Adipocyte (in vitro differentiated cells): ENCODE data around the gene EMC9.

Experiments
- DNase-seq: peaks from one replicate; pipeline ENCODE4 v3.0.0-alpha.2; 2015; ENCODE audit warnings: low read depth
- H3K27me3 ChIP-seq: replicated peaks from 2 replicates; pipeline ENCODE4 v1.7.0; 2013; ENCODE audit warnings: mild to moderate bottlenecking, low read length, moderate library complexity; ENCODE audit not compliant: control insufficient read depth, insufficient read depth
- H3K36me3 ChIP-seq: 2 replicates; pipeline ENCODE4 v1.7.0; 2013; ENCODE audit warnings: low read length, mild to moderate bottlenecking, moderate library complexity; ENCODE audit not compliant: control insufficient read depth, insufficient read depth, severe bottlenecking
- H3K4me1 ChIP-seq: 2 replicates; pipeline ENCODE4 v1.7.0; 2013; ENCODE audit warnings: mild to moderate bottlenecking, low read length, moderate library complexity; ENCODE audit not compliant: control insufficient read depth, insufficient read depth
- H3K4me3 ChIP-seq: 2 replicates; pipeline ENCODE4 v1.7.0; 2013; ENCODE audit warnings: mild to moderate bottlenecking, low read length, moderate library complexity
- H3K9ac ChIP-seq: 2 replicates; pipeline ENCODE4 v1.7.0; 2013; ENCODE audit warnings: mild to moderate bottlenecking, low read length, moderate library complexity
- H3K9me3 ChIP-seq: 2 replicates; pipeline ENCODE4 v1.7.0; 2013; ENCODE audit warnings: mild to moderate bottlenecking, low read length, moderate library complexity; ENCODE audit not compliant: control insufficient read depth

The EMC9 gene

DNA sequence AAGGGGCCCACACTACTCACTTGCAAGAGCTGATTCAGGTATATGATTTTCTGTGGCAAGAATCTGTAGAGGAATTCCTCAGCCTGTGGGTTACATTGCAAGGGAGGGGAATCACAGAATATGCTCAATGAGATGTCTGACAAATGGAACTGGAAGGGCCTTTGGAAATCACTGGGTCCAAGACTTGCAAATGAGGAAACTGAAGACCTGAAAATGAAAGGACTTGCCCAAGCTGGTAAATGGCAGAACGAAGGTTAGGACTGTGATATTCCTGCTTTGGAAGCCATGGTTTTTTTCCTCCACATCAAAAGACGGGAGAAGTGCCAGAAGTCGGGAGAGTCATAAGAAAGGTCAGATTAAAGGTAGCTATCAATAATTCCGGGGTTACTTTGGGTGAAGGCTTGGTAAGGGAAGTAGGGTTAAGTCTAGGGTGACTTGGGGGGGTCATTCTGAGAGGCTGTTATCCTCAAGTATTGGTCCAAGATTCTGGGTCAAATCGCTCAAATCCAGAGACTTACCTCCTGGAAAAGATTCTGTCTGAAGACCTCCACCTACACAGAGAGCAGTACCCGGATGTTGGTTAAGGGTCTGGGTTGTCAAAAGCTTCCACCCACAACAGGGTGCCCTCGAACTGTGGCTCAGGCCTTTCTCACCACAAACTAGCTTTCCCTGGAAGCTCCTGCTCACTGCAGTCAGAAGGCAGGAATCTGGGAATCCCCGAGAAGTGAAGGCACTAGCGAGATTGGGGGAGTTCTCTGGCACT, 4.5 kb upstream of the EMC9 start:
- peaks cover 18% of the 10 kb centered on the region for H3K36me3 ChIP-seq

DNA sequence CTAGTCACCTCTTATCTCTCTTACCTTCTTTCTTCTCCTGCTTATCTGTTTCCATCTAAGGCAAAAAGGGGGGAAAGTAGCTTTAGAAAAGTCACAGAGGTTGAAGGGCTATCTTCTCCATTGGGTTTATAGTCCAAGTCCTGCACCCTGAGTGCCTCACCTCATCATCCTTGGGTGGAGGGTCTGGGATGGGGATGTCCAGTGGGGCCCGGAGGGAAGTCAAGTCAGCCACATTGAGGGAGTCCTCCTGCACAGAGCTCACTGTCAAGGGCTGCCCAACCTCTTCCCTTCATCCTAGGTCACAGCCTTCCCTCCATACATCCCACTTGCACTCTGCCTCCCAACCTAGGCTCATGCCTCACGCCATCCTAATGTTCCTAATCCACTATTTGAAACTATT, 3.8 kb upstream of the EMC9 start:
- no peaks in the 10 kb centered on the region for H3K27me3 ChIP-seq
- H3K4me1 ChIP-seq: peaks cover 36% of the 10 kb centered on the region
- H3K36me3 ChIP-seq: peaks cover 11% of the 10 kb centered on the region
- H3K4me3 ChIP-seq: peak overlapping the region; percentile 97
- peak overlapping the region; percentile 92 for H3K9ac ChIP-seq
- no peak for DNase-seq
- no peaks in the 10 kb centered on the region for H3K9me3 ChIP-seq

More for the DNA sequence above, 4.5 kb upstream of the EMC9 start:
- DNase-seq: no peak
- Histone ChIP-seq H3K9me3 (no peaks in the 10 kb centered on the region), H3K27me3 (no peaks in the 10 kb centered on the region), H3K4me1 (peaks cover 36% of the 10 kb centered on the region), H3K9ac (peak overlapping the region; percentile 92), H3K4me3 (peak overlapping the region; percentile 97)

DNA sequence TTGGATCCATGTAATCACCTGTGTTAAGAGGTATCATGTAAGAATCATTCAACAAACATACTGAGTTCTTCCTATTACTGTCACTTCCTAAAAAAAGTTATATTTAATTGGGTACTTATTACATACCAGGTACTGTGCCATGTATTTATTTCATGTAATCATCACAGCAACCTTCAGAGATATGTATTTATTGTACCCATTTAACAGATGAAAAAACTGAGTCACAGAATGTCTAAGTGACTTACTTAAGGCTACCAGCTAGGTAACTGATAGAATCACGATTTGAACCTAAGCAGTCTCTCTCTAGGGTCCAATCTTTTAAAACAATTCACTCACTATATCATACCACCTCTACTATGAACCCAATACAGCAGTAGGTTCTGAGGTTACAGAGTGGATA, 3.1 kb upstream of the EMC9 start:
- Histone ChIP-seq H3K36me3 (peaks cover 5% of the 10 kb centered on the region), H3K27me3 (no peaks in the 10 kb centered on the region), H3K9ac (no peak overlapping the region), H3K9me3 (no peaks in the 10 kb centered on the region), H3K4me1 (peaks cover 36% of the 10 kb centered on the region), H3K4me3 (no peak overlapping the region)
- DNase-seq: no peak

DNA sequence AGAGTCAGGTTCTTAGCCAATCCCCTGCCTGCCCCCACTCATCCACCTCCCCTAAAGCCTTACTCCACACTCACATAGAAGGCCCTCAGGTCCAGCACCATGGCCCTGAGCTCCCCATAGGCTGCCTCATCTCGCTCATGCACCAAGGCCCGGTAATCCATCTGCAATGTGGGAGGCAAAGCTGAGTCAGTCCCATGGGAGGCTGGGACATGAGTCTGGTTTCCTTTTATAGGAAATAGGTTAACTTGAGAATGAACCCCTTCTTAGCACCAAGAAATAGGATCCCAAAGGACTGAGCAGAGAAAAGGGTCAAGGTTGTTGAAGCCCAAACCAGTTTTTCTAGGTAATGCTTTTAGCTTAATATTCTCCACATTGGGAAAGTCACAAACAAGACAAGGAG, 2.1 kb upstream of the EMC9 start:
- Histone ChIP-seq H3K4me1 (peaks cover 33% of the 10 kb centered on the region), H3K9me3 (no peaks in the 10 kb centered on the region), H3K36me3 (peaks cover 11% of the 10 kb centered on the region), H3K9ac (no peak overlapping the region), H3K4me3 (no peak overlapping the region), H3K27me3 (no peaks in the 10 kb centered on the region)
- no peak for DNase-seq

DNA sequence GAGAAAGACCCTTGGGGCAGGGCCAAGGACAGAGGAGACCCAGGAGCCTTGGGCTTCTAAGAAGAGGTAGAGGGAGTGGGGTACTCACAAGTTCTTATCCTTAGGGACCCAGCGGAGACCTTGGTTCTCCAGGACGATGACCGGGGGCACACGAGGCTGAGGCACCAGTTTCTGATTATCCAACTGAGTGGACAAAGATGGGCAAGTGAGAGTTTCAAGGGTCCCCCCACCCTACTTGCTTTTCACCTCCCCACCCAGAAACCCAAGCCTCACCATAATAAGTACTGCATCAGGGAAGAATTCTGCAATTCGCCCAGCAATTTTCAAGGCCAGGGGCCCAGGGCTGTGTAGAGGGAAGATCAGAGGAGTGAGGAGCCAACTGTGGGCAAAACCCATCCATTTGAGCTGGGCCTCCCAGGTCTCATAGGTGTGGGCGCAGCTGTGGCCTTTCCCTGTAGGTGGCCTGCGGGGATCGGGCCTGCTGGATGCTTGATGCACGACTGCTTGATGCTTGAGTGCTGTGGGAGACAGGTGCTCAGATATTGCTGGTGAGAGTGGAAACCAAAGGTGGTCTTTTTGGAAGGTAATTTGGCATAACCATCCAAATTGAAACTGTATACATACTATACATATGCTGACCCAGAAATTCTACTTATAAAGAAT, 2.0 kb downstream of the EMC9 start:
- peaks cover 21% of the 10 kb centered on the region for H3K36me3 ChIP-seq
- H3K9me3 ChIP-seq: no peaks in the 10 kb centered on the region
- no peak overlapping the region for H3K4me3 ChIP-seq
- H3K9ac ChIP-seq: no peak overlapping the region
- peaks cover 24% of the 10 kb centered on the region for H3K4me1 ChIP-seq
- DNase-seq: no peak
- no peaks in the 10 kb centered on the region for H3K27me3 ChIP-seq

DNA sequence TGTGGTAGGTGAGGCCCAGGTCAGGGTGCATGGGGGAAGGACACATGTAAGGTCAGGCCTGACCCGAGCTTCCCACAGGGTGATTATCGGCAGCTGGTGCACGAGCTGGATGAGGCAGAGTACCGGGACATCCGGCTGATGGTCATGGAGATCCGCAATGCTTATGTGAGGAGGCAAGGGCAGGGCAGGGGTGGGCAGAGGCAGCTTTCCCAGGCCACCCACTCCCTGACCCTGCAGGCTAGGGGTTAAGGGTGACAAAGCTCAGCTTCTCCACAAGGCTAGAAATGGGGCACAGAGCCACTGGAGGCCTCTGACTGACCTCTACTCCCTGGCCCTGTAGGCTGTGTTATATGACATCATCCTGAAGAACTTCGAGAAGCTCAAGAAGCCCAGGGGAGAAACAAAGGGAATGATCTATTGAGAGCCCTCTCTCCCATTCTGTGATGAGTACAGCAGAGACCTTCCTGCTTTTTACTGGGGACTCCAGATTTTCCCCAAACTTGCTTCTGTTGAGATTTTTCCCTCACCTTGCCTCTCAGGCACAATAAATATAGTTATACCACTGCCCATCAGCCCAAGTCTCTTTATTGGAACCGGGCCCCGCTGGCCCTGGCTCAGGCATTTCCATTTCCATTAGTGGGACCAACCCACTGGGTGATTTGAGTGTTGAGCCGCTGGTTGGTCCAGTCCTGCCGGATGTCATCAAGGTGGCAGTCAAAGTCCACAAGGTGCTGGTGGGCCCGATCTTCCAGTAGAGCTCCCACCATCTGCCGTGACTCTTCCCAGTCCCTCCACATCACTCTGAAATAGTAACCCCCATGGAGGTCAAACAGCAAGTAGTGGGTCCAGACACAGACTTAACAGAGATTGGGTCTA, 2.8 kb downstream of the EMC9 start:
- Histone ChIP-seq H3K9ac (no peak overlapping the region), H3K36me3 (peaks cover 21% of the 10 kb centered on the region), H3K4me1 (peaks cover 20% of the 10 kb centered on the region), H3K9me3 (no peaks in the 10 kb centered on the region), H3K27me3 (no peaks in the 10 kb centered on the region), H3K4me3 (no peak overlapping the region)
- DNase-seq: no peak

DNA sequence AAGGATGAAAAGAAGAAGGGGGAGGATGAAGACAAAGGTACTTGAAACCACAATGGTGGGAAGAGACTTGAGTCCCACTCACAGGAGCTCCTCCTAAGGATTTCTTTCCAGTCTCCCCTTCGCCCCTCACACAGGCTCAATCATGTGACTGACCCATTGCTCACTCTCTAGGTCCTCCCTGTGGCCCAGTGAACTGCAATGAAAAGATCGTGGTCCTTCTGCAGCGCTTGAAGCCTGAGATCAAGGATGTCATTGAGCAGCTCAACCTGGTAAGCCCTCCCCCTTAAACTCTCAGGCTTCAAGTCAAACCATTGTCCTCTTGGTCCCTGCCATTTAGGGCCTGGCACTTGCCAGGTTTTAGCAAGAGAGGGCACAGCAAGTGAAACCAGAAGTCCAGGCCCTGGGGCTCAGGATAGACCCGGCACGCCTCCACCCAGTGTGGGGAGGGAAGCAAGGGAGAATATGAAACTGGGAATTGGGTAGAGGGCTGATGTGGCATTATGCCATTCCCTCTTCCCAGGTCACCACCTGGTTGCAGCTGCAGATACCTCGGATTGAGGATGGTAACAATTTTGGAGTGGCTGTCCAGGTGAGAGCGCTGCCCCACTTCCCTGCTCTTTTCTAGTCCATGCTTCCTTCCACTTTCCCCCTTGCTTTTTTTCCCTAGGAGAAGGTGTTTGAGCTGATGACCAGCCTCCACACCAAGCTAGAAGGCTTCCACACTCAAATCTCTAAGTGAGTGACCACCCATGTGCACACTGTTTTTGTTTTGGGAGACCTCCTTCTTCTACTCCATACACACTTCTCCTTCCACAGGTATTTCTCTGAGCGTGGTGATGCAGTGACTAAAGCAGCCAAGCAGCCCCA, 3.6 kb downstream of the EMC9 start:
- DNase-seq: no peak
- H3K36me3 ChIP-seq: peaks cover 21% of the 10 kb centered on the region
- no peak overlapping the region for H3K9ac ChIP-seq
- peaks cover 14% of the 10 kb centered on the region for H3K4me1 ChIP-seq
- no peak overlapping the region for H3K4me3 ChIP-seq
- no peaks in the 10 kb centered on the region for H3K27me3 ChIP-seq
- no peaks in the 10 kb centered on the region for H3K9me3 ChIP-seq

DNA sequence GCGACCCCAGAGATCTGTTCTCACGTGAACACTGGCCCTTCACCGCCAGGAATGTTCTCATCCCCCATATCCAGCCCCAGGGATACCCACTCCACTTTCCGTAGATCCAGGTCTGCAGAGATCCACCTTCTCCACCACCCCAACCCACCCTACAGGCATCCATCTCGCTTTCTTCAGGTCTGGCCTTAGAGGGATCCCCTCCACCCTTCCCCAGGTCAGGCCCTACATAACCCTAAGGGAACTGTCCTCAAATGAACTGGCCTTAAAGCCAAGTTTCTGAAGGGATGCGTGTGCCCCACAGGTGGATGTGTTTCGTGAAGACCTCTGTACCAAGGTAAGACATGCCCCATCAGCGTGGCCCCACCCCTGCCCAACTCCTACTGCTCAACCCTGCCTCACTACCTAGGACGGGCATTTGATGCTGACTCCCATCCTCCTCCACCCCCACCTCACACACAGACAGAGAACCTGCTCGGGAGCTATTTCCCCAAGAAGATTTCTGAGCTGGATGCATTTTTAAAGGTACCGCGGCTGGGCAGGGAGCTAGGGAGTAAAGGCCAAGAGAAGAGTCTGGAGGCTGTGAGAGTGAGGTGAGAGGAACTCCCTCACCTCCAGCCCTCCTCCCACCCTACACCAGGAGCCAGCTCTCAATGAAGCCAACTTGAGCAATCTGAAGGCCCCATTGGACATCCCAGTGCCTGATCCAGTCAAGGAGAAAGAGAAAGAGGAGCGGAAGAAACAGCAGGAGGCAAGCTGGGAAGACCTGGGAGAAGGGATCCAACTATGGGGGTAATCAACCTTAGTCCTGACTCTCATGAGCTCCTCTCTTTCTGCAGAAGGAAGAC, 4.5 kb downstream of the EMC9 start:
- Histone ChIP-seq H3K4me3 (peak overlapping the region; percentile 91), H3K9ac (peak overlapping the region; percentile 92), H3K27me3 (no peaks in the 10 kb centered on the region), H3K9me3 (no peaks in the 10 kb centered on the region), H3K4me1 (peaks cover 11% of the 10 kb centered on the region), H3K36me3 (peaks cover 21% of the 10 kb centered on the region)
- no peak for DNase-seq

DNA sequence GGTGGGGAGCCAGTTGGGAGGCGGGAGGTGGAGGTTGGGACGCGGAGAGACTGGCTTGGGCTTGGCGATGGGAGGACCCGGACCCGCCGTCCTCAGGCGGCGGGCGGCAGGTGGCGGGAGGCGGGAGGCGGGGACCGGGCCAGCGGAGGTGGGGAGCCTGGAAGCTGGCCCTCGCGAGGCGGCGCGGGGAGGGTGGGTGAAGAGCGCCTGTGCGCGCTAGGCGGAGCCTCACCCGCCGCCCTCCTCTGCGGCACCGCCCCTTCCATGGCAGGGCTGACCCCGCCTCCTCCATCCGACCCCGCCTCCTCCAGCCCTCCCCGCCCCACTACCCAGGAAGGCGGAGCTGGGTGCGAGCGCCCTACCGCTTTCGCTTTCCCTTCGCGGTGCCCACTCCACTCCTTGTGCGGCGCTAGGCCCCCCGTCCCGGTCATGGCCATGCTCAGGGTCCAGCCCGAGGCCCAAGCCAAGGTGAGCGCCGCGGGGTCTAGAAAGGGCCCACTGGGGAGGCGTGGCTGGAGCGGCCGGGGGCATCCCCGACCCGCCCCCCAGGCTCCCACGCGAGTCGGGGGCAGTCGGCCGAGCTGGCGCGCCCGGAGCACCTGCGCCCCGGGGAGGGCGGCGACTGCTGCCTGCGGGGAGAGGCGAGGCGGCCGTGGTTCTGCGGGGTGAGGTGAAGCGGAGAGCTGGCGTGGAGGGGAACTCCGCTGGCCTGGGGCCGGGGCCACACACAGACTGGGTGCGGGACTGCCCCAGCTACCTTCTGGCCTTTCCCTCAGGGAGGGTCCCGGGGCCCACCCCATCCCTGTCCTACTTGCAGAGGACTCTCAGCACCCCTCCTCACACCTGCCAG, 5.3 kb downstream of the EMC9 start, which contains the start of gene PSME1:
PSME1 (plus strand) TSS at position 361 of the 850 bp plus-strand sequence; CDS start at position 430, 69 bp downstream.
- H3K27me3 ChIP-seq: no peaks in the 10 kb centered on the region
- DNase-seq: peak; percentile 97
- H3K36me3 ChIP-seq: peaks cover 21% of the 10 kb centered on the region

More for the DNA sequence above, 5.3 kb downstream of the EMC9 start, which contains the start of gene PSME1:
- peaks cover 9% of the 10 kb centered on the region for H3K4me1 ChIP-seq
- H3K4me3 ChIP-seq: peak within 1 kb of the TSS; percentile 91
- no peaks in the 10 kb centered on the region for H3K9me3 ChIP-seq
- peak within 1 kb of the TSS; percentile 92 for H3K9ac ChIP-seq
